ENCODE results near the gene MPHOSPH9.

- TF ChIP-seq CTCF (IDR thresholded peaks at IDR 0.05) (no peak), EZH2 (IDR thresholded peaks at IDR 0.05) (no peak), EZH2phosphoT487 (IDR thresholded peaks at IDR 0.05) (no peak)
These were observed 123.6 kb downstream of the MPHOSPH9 start for GRCh38 chr12:123109319-123109772.

Measured in neural progenitor cell (in vitro differentiated cells).